HFF-Myc (cell line): Measurements from ENCODE around the gene NMNAT3.

Experiments
- DNase-seq: peaks from one replicate; pipeline ENCODE4 v3.0.0-alpha.2; 2011; ENCODE audit warnings: low read depth; ENCODE audit errors: extremely low read depth
- H3K4me3 ChIP-seq: replicated peaks from 2 replicates; pipeline ENCODE4 v1.5.1; 2011; ENCODE audit warnings: low read depth, mild to moderate bottlenecking, control low read depth, low read length
- TF ChIP-seq, protein P1 (sequence below): IDR thresholded peaks from 2 replicates; pipeline ENCODE4 v1.5.1; 2012; ENCODE audit warnings: mild to moderate bottlenecking, low read depth, low read length, control low read depth; ENCODE audit errors: missing control alignments

The NMNAT3 gene

DNA sequence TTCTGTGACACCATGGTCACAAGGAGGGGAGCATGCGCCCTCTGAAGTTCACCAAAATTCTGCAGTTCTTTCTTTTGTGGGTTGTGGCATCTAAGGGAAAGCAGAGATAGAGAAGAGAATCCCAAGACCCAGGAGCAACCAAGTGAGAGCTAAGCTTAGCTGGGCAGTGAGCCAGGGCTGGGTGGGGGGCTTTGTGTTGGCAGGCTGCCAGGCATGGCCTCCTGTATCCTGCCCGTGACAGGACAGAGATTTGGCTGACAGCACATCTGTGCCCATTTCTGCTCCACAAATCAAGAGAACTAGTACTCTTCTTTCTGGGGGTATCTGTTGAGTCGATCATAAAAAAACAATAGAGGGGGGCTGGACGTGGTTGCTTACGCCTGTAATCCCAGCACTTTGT, 66.2 kb downstream of the NMNAT3 start:
- H3K4me3 ChIP-seq = no peak overlapping the region
- no peak for DNase-seq
- TF ChIP-seq, protein P1, sequence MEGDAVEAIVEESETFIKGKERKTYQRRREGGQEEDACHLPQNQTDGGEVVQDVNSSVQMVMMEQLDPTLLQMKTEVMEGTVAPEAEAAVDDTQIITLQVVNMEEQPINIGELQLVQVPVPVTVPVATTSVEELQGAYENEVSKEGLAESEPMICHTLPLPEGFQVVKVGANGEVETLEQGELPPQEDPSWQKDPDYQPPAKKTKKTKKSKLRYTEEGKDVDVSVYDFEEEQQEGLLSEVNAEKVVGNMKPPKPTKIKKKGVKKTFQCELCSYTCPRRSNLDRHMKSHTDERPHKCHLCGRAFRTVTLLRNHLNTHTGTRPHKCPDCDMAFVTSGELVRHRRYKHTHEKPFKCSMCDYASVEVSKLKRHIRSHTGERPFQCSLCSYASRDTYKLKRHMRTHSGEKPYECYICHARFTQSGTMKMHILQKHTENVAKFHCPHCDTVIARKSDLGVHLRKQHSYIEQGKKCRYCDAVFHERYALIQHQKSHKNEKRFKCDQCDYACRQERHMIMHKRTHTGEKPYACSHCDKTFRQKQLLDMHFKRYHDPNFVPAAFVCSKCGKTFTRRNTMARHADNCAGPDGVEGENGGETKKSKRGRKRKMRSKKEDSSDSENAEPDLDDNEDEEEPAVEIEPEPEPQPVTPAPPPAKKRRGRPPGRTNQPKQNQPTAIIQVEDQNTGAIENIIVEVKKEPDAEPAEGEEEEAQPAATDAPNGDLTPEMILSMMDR = no peak

DNA sequence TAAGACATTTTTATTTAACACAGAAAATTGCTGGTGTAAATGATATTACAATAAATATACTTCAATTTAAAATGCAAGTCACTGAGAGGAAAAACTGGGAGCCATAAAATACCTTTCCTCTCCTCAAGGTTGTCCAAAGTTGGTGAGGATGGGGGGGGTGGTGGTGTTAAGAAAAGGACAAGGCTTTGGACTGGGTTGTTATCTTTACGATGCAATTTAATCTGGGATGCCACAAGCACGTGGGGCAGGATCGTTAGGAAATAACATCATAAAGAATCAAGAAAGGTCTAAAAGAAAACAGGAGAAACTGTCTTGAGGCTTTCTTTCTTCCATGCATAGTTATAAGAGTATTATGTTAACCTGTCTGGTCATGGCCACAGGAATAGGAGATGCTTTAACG, 66.9 kb downstream of the NMNAT3 start:
- TF ChIP-seq, protein P1 = no peak
- H3K4me3 ChIP-seq = no peak overlapping the region
- DNase-seq = no peak

DNA sequence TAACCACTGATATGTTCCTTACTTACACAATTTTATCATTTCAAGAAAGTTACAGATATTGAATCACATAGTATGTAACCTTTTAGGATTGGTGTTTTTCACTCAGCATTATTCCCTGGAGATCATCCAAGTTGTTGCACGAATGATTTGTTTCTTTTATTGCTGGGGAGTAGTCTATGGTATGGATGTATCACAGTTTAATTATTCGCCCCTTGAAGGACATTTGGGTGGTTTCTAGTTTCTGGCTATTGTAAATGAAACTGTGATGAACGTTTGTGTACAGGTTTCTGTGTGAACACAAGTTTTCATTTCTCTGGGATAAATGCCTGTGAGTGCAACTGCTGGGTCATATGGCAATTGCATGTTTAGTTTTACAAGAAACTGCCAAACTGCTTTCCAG, 68.8 kb downstream of the NMNAT3 start:
- DNase-seq = no peak
- TF ChIP-seq, protein P1 = no peak
- no peak overlapping the region for H3K4me3 ChIP-seq

DNA sequence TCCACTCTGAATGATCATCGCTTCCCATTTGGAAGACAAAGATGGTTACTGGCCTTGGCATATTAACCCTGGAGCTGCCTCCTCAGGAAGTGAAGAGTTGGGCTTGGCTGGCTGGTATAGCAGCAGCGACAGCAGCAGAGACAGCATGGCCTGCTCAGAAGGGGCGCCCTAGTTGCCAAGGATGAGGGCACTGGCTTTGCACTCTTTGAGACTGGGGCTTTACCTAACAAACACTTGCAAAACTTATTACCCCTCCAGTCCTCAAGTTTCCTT, 69.7 kb downstream of the NMNAT3 start:
- TF ChIP-seq, protein P1 = no peak
- no peak overlapping the region for H3K4me3 ChIP-seq
- DNase-seq = no peak

DNA sequence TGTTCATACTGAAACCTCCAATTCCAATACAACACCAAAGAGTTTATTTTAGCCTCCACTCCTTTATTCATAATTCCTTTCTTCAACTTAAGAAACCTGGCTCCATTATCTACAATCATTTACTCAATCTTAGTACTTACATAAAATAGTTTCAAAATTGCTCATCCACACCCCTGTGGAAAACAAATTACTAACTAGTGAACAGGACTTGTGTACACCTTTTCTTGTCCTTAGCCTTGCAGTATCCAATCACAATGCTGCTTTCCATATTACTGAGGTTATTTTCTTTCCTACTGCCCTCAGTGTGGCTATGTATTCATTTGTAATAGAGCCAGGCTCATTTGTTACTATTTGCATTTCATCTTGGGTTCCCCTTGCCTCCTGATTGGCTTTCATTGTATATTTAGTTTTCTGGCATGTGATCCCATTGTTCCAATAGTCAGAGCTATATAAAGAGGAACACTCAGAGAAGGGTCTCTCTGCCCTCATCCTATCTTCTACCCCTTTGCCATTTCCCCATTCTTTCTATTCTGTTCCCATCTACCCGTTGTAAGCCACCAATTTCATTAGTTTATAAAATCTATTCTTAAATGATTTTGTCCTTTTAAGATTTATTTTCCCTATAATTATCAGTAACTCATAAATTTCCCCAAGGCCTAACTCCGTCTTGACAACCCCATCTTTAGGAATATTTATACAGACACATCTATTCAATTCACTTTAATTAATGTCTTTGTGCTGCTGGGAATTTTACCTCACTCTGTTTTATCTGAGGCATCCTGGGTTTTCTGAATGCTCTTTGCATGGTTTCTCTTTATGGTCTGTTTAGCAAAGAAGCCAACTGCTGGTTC, 70.3 kb downstream of the NMNAT3 start:
- DNase-seq = no peak
- TF ChIP-seq, protein P1 = no peak

DNA sequence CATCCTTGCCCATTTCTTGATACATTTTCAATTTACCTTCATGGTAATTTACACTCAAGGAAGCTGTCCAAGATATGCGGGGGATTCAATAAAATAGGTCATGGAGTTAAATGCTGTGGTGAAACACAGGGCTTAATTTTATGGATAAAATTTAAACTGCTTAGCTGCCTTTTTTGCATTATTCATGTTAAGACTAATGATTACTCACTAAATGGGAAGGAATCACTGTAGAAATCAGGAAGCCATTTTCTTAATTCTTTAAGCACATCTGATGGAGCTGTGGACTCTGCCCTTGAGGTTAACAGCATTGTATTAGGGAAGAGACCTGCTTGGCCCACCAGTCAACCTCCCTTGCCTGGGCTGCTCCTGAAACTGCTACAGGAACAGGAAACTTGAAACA, 75.8 kb downstream of the NMNAT3 start:
- TF ChIP-seq, protein P1 = no peak

More for the DNA sequence above, 70.3 kb downstream of the NMNAT3 start:
- no peak overlapping the region for H3K4me3 ChIP-seq

DNA sequence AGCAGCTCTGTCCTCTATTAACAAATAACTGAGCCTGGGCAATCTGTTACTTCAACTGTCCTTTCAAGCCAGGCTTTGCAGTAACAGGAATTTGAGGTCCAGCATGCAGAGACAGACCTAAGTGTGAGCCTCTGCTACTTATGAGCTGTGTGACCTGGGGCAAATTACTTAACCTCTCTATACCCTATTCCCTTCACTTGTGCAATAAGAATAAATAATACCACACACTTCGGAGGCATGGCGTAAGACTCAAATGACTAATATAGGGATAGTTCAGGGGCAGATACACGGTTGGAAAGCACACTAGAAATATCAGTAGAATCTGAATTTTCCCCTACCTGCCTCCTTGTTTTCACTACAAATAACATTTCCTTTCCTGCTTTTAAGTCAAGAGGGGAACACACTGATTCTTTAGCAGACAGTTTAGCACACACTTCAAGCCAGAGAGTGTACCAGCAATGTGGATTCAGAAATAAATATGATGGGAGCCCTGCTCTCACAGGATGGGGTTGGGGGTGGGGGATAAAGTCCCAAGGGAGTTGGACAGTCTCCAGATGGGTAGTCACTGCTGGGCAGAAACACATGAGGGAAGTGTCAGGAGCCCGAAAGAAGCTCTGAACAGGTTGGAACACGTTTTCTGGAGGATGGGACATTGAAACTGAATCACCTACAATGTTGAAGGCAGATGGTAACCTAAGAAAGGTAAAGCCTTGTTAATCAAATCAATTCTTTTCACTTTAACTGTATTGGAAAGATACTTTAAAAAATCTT, 76.4 kb downstream of the NMNAT3 start:
- no peak for DNase-seq
- TF ChIP-seq, protein P1 = no peak

More for the DNA sequence above, 75.8 kb downstream of the NMNAT3 start:
- DNase-seq = no peak
- no peak overlapping the region for H3K4me3 ChIP-seq

More for the DNA sequence above, 76.4 kb downstream of the NMNAT3 start:
- H3K4me3 ChIP-seq = no peak overlapping the region
